ENCODE results near the gene NCAN. TPM values are rescaled to one million over a fixed set of nuclear protein-coding genes. Genes with fewer than 3 reads are reported as not detected.

NCAN gene
- total and polyA plus RNA-seq, 9 of the 15 experiments (the other 6 are each of a cell fraction or from before 2014, with no cell fraction given), result 0.04 TPM; not detected in 8

GRCh38 chr19:19214892-19215291, 3.1 kb downstream of the NCAN start (continued):
- TF ChIP-seq, protein P1, sequence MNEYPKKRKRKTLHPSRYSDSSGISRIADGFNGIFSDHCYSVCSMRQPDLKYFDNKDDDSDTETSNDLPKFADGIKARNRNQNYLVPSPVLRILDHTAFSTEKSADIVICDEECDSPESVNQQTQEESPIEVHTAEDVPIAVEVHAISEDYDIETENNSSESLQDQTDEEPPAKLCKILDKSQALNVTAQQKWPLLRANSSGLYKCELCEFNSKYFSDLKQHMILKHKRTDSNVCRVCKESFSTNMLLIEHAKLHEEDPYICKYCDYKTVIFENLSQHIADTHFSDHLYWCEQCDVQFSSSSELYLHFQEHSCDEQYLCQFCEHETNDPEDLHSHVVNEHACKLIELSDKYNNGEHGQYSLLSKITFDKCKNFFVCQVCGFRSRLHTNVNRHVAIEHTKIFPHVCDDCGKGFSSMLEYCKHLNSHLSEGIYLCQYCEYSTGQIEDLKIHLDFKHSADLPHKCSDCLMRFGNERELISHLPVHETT (CRISPR knock-in tag; conservative IDR thresholded peaks at IDR 0.05 in 1 of 2, IDR thresholded peaks at IDR 0.05 in 1 of 2), result no peak
- TF ChIP-seq, protein P2, sequence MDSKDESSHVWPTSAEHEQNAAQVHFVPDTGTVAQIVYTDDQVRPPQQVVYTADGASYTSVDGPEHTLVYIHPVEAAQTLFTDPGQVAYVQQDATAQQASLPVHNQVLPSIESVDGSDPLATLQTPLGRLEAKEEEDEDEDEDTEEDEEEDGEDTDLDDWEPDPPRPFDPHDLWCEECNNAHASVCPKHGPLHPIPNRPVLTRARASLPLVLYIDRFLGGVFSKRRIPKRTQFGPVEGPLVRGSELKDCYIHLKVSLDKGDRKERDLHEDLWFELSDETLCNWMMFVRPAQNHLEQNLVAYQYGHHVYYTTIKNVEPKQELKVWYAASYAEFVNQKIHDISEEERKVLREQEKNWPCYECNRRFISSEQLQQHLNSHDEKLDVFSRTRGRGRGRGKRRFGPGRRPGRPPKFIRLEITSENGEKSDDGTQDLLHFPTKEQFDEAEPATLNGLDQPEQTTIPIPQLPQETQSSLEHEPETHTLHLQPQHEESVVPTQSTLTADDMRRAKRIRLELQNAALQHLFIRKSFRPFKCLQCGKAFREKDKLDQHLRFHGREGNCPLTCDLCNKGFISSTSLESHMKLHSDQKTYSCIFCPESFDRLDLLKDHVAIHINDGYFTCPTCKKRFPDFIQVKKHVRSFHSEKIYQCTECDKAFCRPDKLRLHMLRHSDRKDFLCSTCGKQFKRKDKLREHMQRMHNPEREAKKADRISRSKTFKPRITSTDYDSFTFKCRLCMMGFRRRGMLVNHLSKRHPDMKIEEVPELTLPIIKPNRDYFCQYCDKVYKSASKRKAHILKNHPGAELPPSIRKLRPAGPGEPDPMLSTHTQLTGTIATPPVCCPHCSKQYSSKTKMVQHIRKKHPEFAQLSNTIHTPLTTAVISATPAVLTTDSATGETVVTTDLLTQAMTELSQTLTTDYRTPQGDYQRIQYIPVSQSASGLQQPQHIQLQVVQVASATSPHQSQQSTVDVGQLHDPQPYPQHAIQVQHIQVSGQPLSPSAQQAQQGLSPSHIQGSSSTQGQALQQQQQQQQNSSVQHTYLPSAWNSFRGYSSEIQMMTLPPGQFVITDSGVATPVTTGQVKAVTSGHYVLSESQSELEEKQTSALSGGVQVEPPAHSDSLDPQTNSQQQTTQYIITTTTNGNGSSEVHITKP (IDR thresholded peaks at IDR 0.05; ENCODE audit: partially characterized antibody), result no peak
- TF ChIP-seq FOXP4 (CRISPR knock-in tag; IDR thresholded peaks at IDR 0.05; ENCODE audit: borderline replicate concordance) (no peak), IRF1 (CRISPR knock-in tag; IDR thresholded peaks at IDR 0.05; ENCODE audit: borderline replicate concordance) (no peak), STAG1 (CRISPR knock-in tag; IDR thresholded peaks at IDR 0.05; ENCODE audit: borderline replicate concordance) (0 out of 2 replicates have a peak, but pooled peaks have one; percentile 38), PHF21A (IDR thresholded peaks at IDR 0.05; ENCODE audit: borderline replicate concordance, low read depth) (no peak), NUFIP1 (IDR thresholded peaks at IDR 0.05; ENCODE audit: partially characterized antibody) (no peak), SNRNP70 (optimal IDR thresholded peaks at IDR 0.05; ENCODE audit: low read depth, low read length) (no peak), ZNF3 (CRISPR knock-in tag; IDR thresholded peaks at IDR 0.05) (no peak), CREBBP (IDR thresholded peaks at IDR 0.05; ENCODE audit: low read depth, low read length) (no peak), EHMT2 (IDR thresholded peaks at IDR 0.05) (peak; percentile 97), FOXK1 (CRISPR knock-in tag; IDR thresholded peaks at IDR 0.05; ENCODE audit: borderline replicate concordance) (no peak), BHLHE40 (IDR thresholded peaks at IDR 0.05; ENCODE audit: low read length) (no peak)
- TF ChIP-seq, protein P3, sequence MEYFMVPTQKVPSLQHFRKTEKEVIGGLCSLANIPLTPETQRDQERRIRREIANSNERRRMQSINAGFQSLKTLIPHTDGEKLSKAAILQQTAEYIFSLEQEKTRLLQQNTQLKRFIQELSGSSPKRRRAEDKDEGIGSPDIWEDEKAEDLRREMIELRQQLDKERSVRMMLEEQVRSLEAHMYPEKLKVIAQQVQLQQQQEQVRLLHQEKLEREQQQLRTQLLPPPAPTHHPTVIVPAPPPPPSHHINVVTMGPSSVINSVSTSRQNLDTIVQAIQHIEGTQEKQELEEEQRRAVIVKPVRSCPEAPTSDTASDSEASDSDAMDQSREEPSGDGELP (CRISPR knock-in tag; IDR thresholded peaks at IDR 0.05; ENCODE audit: borderline replicate concordance), result peak; percentile 70
- TF ChIP-seq, protein P4, sequence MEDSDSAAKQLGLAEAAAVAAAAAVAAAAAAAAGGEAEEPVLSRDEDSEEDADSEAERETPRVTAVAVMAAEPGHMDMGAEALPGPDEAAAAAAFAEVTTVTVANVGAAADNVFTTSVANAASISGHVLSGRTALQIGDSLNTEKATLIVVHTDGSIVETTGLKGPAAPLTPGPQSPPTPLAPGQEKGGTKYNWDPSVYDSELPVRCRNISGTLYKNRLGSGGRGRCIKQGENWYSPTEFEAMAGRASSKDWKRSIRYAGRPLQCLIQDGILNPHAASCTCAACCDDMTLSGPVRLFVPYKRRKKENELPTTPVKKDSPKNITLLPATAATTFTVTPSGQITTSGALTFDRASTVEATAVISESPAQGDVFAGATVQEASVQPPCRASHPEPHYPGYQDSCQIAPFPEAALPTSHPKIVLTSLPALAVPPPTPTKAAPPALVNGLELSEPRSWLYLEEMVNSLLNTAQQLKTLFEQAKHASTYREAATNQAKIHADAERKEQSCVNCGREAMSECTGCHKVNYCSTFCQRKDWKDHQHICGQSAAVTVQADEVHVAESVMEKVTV (CRISPR knock-in tag; IDR thresholded peaks at IDR 0.05), result no peak

All from K562 (cell line).